COR-L47 (cell line): ENCODE results near the gene ASB10.
A peak's percentile ranks its signal among the peaks of the same experiment; 100 is the strongest.

ENCODE experiments used
- DNase-seq: peaks from one replicate; lab custom pipeline; 2025; lab: John Stamatoyannopoulos, UW

ASB10 gene

GRCh38 chr7:151135866-151136843, 50.9 kb downstream of the ASB10 start:
- DNase-seq, result no peak

DNA sequence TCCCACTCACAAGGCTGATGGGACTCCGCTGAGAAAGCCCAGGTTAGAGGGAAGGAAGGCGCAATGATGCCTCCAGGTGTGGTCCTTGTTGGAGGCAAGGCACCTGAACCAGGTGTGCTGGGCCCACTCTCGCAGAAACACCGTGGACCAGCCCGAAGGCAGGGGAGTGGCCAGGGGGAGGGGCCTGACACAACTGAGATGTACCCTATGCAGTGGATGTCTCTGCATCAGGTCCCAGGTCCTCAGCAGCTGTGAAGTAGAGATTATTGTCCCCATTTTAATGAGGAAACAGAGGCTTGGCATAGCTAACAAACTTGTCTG, 51.6 kb downstream of the ASB10 start:
- no peak for DNase-seq

DNA sequence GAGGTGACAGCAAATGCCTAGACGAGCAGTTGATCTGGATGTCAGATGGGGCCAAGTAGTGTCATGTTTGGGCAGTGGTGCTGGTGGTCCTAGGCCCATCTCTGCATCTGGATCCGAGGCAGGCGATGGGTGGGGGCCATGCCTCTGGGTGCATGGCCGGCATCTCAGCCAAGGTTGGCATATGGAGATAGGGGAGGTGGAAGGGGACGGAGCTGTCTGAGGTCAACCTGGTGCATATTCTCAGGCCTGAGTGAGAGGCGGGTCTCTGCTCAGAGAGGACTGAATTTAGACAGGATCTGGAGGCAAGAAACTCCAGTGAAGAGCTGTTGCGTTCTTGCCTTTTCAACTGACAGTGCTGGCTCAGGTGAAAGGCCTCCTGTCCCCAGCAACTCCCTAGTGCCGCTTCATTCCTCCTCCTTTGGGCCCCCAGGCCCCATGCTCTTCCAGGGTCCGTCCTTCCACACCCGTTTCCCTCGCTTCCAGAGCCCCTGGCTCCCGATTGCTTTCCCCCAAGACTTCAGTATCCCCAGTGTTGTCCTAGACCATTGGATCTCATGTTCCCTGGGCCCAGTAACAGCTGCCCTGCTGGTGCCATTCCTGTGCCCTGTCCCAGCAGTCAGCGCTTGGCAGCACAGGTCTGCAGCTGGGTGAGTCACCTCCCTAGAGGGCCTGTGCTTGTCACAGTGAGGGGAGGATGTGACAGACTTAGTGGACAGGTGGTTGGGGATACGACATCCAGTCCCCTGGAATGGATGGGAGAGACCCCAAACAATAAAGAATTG, 52.1 kb downstream of the ASB10 start:
- no peak for DNase-seq

DNA sequence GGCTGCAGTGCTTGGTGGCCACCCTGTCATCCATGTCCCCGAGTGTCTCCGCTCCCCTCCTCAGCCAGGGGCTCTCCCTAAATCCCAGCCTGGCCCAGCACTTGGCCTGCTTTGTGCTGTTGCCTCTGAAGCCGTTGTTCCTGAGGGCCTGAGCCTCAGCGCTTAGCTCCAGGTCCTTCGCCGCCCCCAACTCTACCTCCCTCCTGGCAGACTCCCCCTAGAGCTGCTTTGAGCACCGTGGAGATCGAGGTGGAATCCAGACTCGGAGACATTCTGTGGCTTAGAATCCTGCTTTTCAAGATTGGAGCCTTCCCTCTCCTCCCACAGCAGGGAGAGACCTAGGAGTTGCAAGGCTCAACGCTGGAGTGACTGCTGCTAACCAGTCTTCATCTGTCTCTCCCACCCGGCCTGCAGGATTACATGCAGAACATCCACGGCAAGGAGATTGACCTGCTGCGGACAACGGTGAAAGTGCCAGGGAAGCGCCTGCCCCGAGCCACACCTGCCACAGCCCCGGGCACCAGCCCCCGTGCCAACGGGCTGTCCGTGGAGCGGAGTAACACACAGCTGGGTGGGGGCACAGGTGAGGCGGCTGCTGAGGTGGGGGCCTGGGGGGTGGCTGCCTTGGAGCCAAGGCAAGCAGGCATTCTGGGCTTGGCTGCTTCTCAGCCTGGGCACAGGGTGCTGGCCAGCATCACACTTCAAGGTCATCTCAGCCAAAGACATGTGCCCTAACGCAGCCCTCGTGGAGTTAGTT, 52.9 kb downstream of the ASB10 start:
- DNase-seq, result no peak

DNA sequence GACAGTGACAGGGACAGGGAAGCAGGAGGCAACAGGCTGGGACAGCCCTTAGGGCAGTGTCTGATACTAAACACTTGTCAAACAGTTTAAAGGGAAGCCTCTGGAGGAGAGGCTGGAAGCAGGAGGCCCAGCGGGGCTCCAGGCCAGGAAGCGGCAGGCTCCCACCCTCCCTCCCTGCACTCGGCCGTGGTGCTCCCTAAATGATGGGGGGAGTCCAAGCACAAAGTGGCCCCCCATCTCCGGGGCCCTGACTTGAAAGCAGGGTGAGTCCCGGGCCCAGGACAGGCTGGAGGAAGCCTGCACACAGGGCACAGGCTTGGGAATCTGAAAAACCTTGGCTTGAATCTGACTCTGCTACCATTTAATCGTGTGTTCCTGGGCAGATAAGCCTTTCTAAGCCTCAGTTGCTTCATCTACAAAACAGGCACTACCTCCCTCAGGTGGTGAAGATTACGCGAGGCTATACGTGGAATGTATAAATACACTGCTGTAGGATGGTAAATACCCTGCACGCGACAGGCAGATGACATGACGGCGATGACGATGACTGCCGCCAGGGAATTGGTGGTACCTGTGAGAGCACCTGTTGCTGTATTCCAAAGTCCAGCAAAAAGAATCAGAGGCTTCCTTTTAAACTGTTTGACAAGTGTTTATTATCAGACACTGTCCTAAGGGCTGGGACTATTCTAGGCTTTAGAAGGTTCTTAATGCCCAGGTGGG, 53.6 kb downstream of the ASB10 start:
- no peak for DNase-seq

GRCh38 chr7:151132461-151133205, 54.4 kb downstream of the ASB10 start:
- no peak for DNase-seq

DNA sequence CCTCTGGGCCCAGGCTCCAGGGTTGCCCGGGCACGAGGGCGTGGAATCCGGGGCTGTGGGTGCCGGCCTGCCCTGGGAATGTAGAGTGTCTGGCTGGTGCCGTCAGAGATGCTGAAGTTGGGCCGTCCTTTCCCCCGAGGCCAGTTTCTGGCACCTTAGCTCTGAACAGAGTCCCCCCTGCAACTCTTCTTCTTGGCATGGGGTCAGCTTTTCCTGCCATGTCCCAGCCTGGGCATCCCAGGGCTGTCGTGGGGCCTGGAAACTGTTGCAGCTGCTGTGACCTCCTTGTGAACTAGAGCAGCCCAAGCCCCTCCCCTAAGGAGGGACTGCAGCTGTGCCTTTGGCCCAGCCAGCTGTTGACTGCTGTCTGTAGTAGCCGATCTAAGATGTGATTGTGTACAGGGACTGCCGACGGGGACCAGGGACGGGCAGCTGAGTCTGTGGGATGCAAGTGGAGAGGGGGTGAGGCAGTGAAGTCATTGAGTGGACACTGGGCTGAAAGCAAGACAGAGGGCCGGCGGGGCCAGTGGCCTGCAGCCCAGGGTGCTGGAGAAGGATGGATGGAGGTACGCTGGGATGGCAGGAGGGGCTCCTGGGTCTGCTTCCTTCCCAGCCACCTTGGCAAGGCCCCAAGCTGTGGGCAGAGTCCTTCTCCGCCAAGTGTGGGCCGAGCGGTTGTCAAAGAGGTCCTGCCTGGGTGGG, 55.3 kb downstream of the ASB10 start:
- no peak for DNase-seq

GRCh38 chr7:151131224-151131591, 55.8 kb downstream of the ASB10 start:
- no peak for DNase-seq

GRCh38 chr7:151130741-151131157, 56.3 kb downstream of the ASB10 start:
- DNase-seq, result no peak

- DNase-seq, result no peak
Observed at GRCh38 chr7:151129960-151130591, 57.0 kb downstream of the ASB10 start.

GRCh38 chr7:151129117-151129959, 57.7 kb downstream of the ASB10 start:
- no peak for DNase-seq

- DNase-seq, result no peak
Observed at GRCh38 chr7:151128716-151129115, 58.3 kb downstream of the ASB10 start.

- no peak for DNase-seq
Observed at GRCh38 chr7:151128144-151128543, 58.9 kb downstream of the ASB10 start.

DNA sequence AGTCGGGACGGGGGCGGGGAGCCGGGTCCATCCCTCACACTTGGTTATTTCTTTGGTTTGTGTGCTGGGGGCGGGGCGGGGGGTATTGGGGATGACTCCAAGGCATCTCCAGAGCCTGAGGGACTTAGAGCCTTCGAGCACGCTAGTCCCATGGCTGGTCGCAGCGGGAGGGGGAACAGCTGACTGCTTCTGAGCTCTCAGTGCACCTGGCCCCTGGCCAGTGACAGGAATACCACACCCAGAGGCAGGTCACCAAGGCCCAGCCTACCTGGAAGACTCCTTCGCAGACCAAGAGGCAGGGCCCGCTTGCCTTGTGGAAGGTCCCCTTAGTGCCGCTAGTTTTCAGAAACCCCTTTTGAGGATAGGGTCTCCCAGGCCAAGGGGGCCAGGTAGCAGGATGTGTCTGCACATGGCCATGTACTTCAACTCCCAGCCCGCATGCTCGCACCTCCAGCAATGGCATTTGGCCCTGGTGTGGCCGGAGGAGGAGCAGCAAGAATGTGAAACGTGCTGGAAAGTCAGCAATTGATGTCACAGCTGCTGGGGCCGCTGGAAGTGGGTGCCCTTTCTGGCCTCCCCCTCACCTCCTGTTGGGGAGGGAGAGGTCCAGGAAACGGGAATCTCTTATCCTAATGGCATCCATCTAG, 60.4 kb downstream of the ASB10 start:
- peak; percentile 23 for DNase-seq

DNA sequence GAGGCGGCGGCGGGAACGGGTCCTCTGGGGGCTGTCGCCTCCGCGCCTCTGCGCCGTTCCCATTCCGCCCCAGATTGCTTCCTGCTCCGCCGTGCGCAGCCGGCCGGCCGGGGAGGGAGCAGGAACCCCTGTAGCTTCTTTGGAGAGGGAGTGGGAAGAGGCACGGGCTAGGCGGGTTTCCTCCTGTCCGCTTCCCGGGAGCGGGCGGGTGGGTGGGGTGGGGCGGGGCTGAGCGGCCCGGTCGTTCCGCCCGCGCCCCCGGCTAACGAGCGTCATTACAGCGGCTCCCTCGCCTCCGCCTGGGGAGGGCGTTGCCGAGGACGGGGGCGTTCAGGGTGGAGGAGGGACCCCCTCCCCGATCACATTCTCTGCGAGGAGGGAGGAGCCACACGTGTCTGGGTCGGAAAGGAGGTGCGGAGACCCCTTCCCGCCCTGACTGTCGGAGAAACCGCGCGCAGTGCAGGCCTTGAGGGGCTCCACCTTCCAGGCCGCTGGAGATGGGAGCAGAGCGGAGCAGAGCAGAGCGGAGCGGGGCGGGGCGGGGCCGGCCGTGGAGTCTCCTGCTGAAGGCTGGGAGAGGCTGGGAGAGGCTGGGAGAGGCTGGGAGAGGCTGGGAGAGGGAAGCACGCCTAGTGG, 61.1 kb downstream of the ASB10 start:
- DNase-seq, result peak; percentile 35
